ENCODE results near the gene ESF1.

GRCh38 chr20:13676682-13677081 is 108.0 kb downstream of the ESF1 start:
- TF ChIP-seq POLR2A (IDR thresholded peaks at IDR 0.05) (no peak), CTCF (IDR thresholded peaks at IDR 0.05) (no peak), EP300 (IDR thresholded peaks at IDR 0.05) (no peak)

Data from sigmoid colon (tissue), 4 donors.